Activated naive CD4-positive, alpha-beta T cell treated with anti-CD3 and anti-CD28 coated beads, Interleukin-2, amount 50 U/mL, for 24 hours (primary cell): ENCODE measurements around the gene PRPS1.
"Not testable (repeated sequence)": the region's sequence is repeated elsewhere in the genome, so short reads cannot be mapped to it uniquely, and the experiment has no call there.

Experiments
- H3K27ac Mint-ChIP-seq: one replicate; pipeline ENCODE4 v1.8.0; 2021; ENCODE audit warnings: mild to moderate bottlenecking, mixed read lengths
- H3K27me3 Mint-ChIP-seq: one replicate; pipeline ENCODE4 v1.8.0; 2021; ENCODE audit warnings: mixed read lengths
- H3K36me3 Mint-ChIP-seq: one replicate; pipeline ENCODE4 v1.8.0; 2021; ENCODE audit warnings: mixed read lengths
- H3K4me1 Mint-ChIP-seq: one replicate; pipeline ENCODE4 v1.8.0; 2021; ENCODE audit warnings: mixed read lengths
- H3K4me3 Mint-ChIP-seq: one replicate; pipeline ENCODE4 v1.8.0; 2021; ENCODE audit warnings: mild to moderate bottlenecking, mixed read lengths
- H3K9me3 Mint-ChIP-seq: one replicate; pipeline ENCODE4 v1.8.0; 2021; ENCODE audit warnings: mixed read lengths

PRPS1 gene

DNA sequence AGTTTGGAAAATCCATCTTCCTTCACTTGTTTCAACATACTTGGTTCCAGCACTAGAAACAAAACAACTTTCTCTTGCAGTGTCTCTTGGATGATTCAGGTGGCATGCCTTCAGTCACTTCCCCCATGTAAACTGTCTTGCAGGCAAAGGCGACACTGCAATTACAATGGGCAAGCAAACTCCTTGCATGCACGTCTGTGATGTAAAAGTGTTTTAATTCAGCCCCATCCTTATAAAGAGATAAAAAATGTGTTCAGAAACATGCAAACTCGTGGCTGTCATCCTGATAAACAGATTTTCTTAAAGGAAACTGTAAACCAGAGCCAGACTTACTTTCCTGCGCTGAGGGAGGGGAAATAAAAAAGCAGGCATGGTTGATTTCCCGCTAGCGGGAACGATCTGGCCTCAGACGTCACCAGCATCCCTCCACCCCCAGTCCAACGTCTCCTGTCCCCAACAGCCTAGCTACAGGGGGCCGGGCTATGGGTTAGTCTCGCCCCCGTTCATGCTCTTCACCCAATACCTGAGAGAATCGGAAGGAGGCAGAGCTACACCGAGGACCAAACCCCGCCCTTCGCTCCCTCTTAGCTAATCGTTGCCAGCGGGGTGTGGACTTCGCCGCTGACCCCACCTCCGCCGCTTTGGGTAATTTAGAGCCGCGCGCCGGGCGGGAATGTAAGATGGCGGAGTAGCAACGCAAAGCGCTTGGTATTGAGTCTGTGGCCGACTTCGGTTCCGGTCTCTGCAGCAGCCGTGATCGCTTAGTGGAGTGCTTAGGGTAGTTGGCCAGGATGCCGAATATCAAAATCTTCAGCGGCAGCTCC is at the start of gene PRPS1:
PRPS1 (plus strand) TSS at position 673 of the 824 bp plus-strand sequence; CDS start at position 792, 119 bp downstream.
- Mint-ChIP-seq H3K36me3 (no peaks in the 10 kb centered on the region), H3K27ac (peak within 1 kb of the TSS; percentile 96), H3K27me3 (no peaks in the 10 kb centered on the region), H3K4me1 (peaks cover 32% of the 10 kb centered on the region), H3K9me3 (no peaks in the 10 kb centered on the region), H3K4me3 (peak within 1 kb of the TSS; percentile 94)

DNA sequence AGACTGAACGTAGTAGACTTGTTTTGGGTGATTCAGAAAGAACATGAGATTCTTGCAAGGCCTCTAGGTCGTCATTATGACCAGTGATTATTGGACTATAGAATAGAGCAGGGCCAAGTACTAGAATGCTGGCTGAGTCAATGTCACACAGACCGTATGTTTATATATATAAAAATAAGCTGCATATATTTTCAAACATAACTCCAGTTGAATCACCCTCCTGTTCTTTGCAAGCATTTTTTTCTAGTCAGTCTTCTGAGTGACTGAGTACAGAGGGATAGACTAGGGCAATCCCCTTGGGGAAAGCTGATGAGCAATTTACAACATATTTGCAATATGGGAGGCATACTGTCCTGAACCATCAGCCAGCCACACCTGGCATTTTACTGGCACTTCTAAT is 48.4 kb upstream of the PRPS1 start:
- Mint-ChIP-seq H3K4me1 (no peaks in the 10 kb centered on the region), H3K27ac (no peak overlapping the region), H3K27me3 (no peaks in the 10 kb centered on the region), H3K36me3 (no peaks in the 10 kb centered on the region), H3K9me3 (no peaks in the 10 kb centered on the region), H3K4me3 (no peak overlapping the region)

DNA sequence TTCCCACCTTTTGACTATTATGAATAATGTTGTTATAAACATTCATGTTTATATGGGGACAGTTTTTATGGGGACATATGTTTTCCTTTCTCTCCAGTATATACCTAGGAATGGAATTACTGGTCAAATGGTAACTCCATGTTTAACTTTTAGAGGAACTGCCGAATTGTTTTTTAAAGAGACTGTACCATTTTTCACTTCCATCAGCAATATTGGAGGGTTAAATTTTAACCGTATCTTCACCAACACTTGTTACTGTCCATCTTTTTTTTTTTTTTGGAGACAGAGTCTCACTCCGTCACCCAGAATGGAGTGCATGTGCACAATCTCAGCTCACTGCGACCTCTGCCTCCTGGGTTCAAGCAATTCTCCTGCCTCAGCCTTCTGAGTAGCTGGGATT is 46.4 kb upstream of the PRPS1 start:
- Mint-ChIP-seq H3K4me3 (no peak overlapping the region), H3K36me3 (no peaks in the 10 kb centered on the region), H3K9me3 (no peaks in the 10 kb centered on the region), H3K27ac (no peak overlapping the region), H3K27me3 (no peaks in the 10 kb centered on the region), H3K4me1 (no peaks in the 10 kb centered on the region)

DNA sequence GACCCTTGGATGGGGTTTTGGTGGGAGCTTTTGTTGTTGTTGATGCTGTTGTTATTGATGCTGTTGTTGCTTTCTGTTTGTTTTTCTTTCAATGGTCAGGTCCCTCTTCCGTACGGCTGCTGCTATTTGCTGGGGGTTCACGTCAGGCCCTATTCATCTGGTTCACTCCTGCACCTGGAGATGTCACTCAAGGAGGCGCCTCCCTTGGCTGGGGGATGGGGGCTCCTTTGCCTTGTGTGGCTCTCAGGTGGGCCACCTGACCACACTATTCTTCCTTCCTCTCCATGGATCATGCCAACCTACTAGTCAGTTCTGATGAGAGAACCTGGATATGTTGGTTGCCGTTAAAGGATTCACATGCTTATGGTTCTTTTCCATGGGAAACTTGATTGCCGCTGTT is 39.1 kb upstream of the PRPS1 start:
- peaks cover 1% of the 10 kb centered on the region for H3K36me3 Mint-ChIP-seq
- H3K27ac Mint-ChIP-seq, result no peak overlapping the region
- no peaks in the 10 kb centered on the region for H3K9me3 Mint-ChIP-seq
- H3K4me1 Mint-ChIP-seq, result no peaks in the 10 kb centered on the region
- no peak overlapping the region for H3K4me3 Mint-ChIP-seq
- no peaks in the 10 kb centered on the region for H3K27me3 Mint-ChIP-seq

DNA sequence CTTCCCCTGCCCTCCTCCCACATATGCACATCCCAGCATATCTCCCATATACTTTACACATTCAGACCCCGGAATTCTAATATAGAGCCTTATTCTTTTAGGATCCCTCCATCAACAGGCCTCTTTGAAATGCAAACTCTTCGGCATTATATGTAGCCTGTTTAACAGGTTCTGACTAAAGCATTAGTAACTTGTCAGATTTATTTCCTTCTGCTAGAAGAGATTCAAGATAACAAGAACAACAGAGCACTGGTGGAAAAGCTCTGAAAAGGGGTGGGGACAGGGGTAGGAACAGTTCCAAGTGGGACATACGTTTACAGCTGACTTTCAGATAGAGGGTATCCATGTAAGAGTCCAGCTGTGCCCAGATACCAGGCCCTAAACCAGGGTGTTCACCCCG is 31.7 kb upstream of the PRPS1 start:
- H3K27me3 Mint-ChIP-seq, result no peaks in the 10 kb centered on the region
- H3K9me3 Mint-ChIP-seq, result no peaks in the 10 kb centered on the region
- no peak overlapping the region for H3K27ac Mint-ChIP-seq
- no peaks in the 10 kb centered on the region for H3K36me3 Mint-ChIP-seq
- no peaks in the 10 kb centered on the region for H3K4me1 Mint-ChIP-seq
- H3K4me3 Mint-ChIP-seq, result no peak overlapping the region

DNA sequence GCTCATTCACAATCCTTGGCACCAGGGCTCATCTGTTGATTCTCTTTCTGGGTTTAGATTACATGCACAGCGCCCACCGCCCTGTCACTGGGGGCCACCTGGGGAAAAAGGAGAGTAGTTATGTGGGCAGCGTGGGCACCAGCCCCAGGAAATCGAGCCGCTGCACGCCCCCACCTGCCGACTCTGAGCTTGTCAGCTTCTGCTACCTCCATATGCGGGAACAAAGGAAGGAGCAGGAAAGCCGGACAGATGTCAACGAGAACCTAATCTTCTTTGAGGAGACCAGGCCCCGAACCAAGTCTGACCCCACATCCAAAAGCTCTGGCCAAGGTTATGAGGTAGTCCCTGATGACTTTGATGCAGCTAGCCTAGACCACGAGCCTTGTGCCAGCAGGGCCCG is 31.0 kb upstream of the PRPS1 start:
- H3K27me3 Mint-ChIP-seq, result no peaks in the 10 kb centered on the region
- no peak overlapping the region for H3K27ac Mint-ChIP-seq
- no peak overlapping the region for H3K4me3 Mint-ChIP-seq
- no peaks in the 10 kb centered on the region for H3K9me3 Mint-ChIP-seq
- H3K4me1 Mint-ChIP-seq, result no peaks in the 10 kb centered on the region
- H3K36me3 Mint-ChIP-seq, result no peaks in the 10 kb centered on the region

DNA sequence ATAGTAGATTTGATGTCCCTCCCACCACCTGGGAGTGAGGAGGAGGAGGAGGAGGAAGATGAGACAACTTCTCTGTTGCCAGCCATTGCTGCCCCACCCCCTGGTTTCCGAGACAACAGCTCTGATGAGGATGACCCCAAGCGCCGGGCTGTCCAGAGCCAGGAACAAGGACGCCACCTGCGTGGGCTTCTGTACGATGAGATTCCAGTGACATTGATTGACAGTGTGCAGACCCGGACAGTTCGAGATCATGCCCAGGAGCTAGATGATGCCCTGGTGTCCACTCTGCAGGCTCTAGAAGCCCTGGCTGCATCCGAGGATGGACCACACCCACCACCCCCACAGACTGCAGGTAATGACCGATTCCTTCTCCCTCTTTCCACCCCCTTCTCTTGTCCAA is 30.5 kb upstream of the PRPS1 start:
- no peaks in the 10 kb centered on the region for H3K36me3 Mint-ChIP-seq
- no peaks in the 10 kb centered on the region for H3K4me1 Mint-ChIP-seq
- H3K9me3 Mint-ChIP-seq, result no peaks in the 10 kb centered on the region
- H3K27ac Mint-ChIP-seq, result no peak overlapping the region
- no peaks in the 10 kb centered on the region for H3K27me3 Mint-ChIP-seq
- no peak overlapping the region for H3K4me3 Mint-ChIP-seq

DNA sequence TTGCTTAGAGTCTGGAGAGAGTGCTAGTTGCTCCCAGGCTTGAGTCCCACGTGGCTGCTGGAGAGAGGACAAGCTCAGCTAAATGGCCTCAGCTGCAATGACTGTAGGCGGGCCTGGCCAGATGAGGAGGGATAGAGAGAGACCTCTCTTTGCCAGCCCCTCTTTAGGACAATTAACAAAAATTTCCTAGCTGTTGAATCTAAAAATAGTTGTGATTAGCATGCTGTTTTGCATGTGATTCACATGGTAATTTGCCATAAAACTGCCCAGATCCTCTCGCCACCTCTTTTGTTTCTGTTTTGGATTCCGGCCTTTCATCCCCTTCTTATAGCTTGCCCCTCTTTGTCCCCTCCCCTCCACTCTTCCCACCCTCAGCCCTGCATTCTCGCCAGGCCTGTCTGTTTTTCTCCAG is 28.9 kb upstream of the PRPS1 start:
- H3K27ac Mint-ChIP-seq, result no peak overlapping the region
- H3K4me3 Mint-ChIP-seq, result no peak overlapping the region
- H3K4me1 Mint-ChIP-seq, result no peaks in the 10 kb centered on the region
- no peaks in the 10 kb centered on the region for H3K27me3 Mint-ChIP-seq
- H3K36me3 Mint-ChIP-seq, result no peaks in the 10 kb centered on the region
- no peaks in the 10 kb centered on the region for H3K9me3 Mint-ChIP-seq

DNA sequence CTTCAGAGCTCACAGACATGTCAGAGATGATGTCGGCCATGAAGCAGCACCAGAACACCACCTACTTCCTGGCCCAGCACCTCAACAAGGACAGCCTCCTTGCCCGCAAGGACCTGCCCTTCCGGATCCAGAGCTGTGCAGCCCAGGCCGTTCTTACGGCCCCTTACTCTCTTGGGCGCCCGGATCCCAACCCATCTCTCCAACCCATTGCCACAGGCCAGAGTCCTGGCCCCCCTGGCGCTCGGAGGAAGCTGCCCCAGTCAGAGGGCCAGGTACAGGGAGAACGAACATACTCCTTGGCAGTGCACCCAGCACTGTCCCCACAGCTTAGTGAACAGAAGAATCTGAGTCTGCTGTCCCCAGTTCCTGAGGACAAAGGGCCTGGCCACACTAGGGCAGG is 27.9 kb upstream of the PRPS1 start:
- Mint-ChIP-seq H3K4me1 (no peaks in the 10 kb centered on the region), H3K4me3 (no peak overlapping the region), H3K27ac (no peak overlapping the region), H3K27me3 (no peaks in the 10 kb centered on the region), H3K9me3 (no peaks in the 10 kb centered on the region), H3K36me3 (no peaks in the 10 kb centered on the region)

DNA sequence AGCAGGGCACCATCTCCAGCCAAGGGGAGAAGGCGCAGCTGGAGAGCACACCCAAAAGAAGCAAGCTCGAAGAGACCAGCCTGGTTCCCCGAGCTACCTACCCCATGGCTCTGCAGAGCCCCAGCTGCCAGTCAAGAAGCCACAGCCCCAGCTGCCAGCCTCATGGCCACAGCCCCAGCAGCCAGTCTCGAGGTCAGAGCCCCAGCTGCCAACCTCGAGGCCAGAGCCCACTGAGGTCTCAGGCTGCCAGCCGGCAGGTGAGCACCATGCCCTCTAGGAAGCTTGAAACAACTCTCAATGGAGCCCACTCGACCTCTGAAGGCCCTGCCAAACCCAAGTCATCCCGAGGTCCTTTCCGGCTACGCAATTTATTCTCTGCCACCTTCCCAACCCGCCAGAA is 27.0 kb upstream of the PRPS1 start:
- Mint-ChIP-seq H3K27me3 (no peaks in the 10 kb centered on the region), H3K4me3 (no peak overlapping the region), H3K4me1 (no peaks in the 10 kb centered on the region), H3K9me3 (no peaks in the 10 kb centered on the region), H3K27ac (no peak overlapping the region), H3K36me3 (no peaks in the 10 kb centered on the region)

DNA sequence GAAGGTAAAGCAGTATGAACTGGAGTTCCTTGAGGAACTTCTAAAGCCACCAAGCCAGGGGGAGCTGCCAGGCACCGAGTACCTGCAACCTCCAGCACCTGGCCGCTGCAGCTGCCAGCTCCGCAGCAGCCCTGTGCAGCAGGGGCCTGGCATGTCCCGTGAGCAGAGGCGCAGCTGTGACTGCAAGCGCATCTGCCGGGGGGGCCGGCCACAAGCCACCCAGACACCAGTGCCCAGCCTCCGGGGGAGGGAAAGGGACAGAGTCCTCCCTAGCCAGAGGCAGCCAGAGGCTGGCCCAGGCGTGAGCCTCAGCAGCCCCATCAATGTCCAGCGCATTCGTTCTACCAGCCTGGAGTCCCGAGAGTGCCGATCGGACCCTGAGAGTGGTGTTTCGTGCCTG is 26.6 kb upstream of the PRPS1 start:
- Mint-ChIP-seq H3K9me3 (no peaks in the 10 kb centered on the region), H3K27ac (no peak overlapping the region), H3K27me3 (no peaks in the 10 kb centered on the region), H3K36me3 (no peaks in the 10 kb centered on the region), H3K4me1 (no peaks in the 10 kb centered on the region), H3K4me3 (no peak overlapping the region)

DNA sequence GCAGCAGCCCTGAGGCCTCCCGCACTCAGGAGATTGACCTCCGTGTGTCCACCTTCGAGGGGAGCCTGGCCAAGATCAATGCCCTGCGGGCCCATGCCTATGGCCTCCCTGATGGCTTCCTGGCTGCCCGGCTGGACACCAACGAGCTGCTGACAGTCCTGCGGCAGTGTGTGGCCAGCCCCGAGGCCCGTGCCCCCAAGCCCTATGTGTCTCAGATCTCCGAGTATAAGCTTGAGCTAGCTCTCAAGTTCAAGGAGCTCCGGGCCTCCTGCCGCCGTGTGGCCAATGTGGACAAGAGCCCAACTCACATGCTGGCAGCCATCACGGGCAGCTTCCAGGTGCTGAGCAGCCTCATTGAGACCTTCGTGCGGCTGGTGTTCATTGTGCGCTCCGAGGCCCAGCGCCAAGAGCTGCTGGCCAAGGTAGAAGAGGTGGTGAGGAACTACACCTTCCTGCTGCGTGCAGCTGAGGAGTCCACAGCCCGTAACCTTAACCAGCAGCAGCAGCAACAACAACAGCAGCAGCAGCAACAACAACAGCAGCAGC is 25.5 kb upstream of the PRPS1 start:
- no peak overlapping the region for H3K4me3 Mint-ChIP-seq
- H3K27me3 Mint-ChIP-seq, result no peaks in the 10 kb centered on the region
- H3K27ac Mint-ChIP-seq, result no peak overlapping the region
- no peaks in the 10 kb centered on the region for H3K4me1 Mint-ChIP-seq
- H3K9me3 Mint-ChIP-seq, result no peaks in the 10 kb centered on the region
- no peaks in the 10 kb centered on the region for H3K36me3 Mint-ChIP-seq

DNA sequence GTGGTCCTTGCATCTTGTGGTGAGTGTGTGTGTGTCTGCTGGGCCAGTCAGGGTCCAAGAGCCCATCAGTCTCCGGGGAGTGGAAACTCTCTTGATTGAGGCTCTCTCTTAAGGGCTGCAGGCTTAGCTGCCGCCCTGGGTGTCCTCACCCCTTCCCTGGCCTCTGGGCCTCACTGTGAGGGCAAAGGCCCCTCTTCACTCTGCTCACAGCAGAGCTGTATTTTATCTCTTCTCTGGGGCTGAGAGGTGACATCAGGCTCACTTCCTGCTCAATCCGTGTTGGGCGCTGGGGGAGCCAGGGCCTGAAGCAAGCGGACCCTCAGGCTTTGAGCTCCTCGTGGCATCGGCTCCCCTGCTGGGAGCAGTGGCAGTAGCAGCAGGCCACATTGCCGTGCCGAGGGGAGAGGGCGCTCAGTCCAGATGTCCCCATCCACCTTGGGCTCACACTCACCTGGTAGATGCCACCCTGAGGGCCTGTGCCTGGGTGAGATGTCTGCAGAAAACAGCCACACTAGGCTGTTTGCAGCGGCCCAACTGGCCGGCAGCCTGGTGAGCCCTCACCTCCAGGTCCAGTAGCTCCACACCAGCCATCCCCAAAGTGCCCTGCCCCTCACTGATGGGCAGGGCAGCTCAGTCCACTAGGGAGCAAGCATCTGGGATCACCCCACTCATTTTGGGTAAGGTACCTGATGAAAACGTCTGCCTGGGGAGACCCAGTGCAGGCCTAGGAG is 24.7 kb upstream of the PRPS1 start:
- Mint-ChIP-seq H3K4me1 (no peaks in the 10 kb centered on the region), H3K36me3 (no peaks in the 10 kb centered on the region)

DNA sequence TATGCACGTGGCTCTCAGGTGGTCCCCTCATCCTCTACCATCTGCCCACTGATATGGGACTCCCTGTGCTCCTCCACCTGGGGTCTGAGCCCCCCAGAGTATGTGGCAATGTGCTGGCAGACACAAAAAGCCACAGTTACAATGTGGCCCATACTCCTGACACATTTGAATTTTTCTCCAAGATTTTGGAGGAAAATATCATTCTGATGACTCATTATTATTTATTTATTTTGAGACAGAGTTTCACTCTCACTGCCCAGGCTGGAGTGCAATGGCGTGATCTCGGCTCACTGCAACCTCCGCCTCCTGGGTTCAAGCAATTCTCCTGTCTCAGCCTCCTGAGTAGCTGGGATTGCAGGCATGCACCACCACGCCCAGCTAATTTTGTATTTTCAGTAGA is 19.2 kb upstream of the PRPS1 start:
- not testable (repeated sequence) for H3K36me3 Mint-ChIP-seq, H3K4me3 Mint-ChIP-seq, H3K9me3 Mint-ChIP-seq, H3K4me1 Mint-ChIP-seq, H3K27me3 Mint-ChIP-seq, H3K27ac Mint-ChIP-seq

More for the DNA sequence above, 24.7 kb upstream of the PRPS1 start:
- H3K27ac Mint-ChIP-seq, result no peak overlapping the region
- no peaks in the 10 kb centered on the region for H3K9me3 Mint-ChIP-seq
- no peak overlapping the region for H3K4me3 Mint-ChIP-seq
- no peaks in the 10 kb centered on the region for H3K27me3 Mint-ChIP-seq

DNA sequence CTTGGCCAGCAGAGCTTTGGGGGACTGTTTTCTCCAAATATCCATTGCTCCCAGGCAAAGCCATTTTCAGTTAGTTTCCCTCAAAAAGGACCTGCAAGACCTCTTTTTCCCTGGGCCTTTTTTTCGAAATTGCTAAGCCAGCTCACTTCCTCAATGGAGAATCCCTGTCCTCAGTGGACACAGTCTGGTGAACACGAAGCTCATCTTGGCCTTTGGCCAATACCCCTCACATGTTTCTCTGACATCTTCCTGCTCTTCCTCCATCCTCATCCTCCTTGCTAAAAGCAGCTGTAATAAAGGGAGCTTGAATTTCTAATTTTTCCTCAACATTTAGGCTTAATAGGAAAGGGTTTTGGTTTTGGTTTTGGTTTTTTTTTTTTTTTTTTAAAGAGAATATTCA is 17.6 kb upstream of the PRPS1 start:
- Mint-ChIP-seq H3K27ac (no peak overlapping the region), H3K4me1 (no peaks in the 10 kb centered on the region), H3K27me3 (no peaks in the 10 kb centered on the region), H3K4me3 (no peak overlapping the region), H3K9me3 (no peaks in the 10 kb centered on the region), H3K36me3 (no peaks in the 10 kb centered on the region)

DNA sequence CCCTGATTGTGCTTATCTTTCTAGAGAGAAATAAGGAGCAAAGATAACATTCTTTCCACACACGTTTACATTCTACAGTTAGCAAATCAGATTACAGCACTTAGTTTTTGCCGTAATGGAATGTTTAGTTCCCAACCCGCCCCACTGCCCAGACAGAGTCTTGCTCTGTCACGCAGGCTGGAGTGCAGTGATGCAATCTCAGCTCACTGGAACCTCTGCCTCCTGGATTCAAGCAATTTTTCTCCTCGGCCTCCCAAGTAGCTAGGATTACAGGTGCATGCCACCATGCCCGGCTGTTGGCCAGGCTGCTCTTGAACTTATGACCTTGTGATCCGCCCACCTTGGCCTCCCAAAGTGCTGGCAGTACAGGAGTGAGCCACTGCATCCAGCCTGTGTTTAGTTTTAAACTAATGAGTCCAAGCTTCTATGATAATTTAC is 8.4 kb upstream of the PRPS1 start:
- Mint-ChIP-seq H3K27ac (no peak overlapping the region), H3K27me3 (no peaks in the 10 kb centered on the region), H3K4me1 (no peaks in the 10 kb centered on the region), H3K9me3 (no peaks in the 10 kb centered on the region), H3K36me3 (no peaks in the 10 kb centered on the region), H3K4me3 (no peak overlapping the region)
